Fibroblast of skin of abdomen (primary cell): ENCODE results near the gene VWDE.

ENCODE experiments used
- DNase-seq: peaks from one replicate; pipeline ENCODE4 v3.0.0-alpha.2; 2013

Gene VWDE

DNA sequence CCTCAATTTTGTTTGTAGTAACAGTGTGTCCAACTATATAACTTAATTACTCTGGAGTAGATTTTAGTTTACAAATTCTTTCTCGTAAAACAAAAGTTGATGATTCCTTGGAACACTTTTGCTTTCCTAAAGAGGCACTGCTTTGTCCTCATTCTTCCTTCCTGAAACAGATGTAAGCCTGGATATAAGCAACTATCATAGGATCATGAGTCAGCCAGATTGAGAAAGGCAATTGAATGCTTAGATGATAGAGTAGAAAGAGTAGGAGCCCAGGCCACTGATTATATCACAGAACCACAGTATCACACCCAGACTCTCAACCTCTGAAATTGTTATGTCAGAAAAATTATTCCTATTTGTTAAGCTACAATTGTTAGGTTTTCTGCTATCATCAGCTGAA is 122.6 kb downstream of the VWDE start:
- peak; percentile 2 for DNase-seq
